Skeletal muscle satellite cell (primary cell): ENCODE data around the gene ITGA11.

Experiments used
- H3K27me3 ChIP-seq: 2 replicates; pipeline ENCODE4 v1.7.0; 2013; ENCODE audit warnings: low read length; ENCODE audit not compliant: control insufficient read depth, insufficient read depth
- H3K36me3 ChIP-seq: 2 replicates; pipeline ENCODE4 v1.7.0; 2013; ENCODE audit warnings: mild to moderate bottlenecking, control low read depth, low read length; ENCODE audit not compliant: insufficient read depth
- H3K4me1 ChIP-seq: 2 replicates; pipeline ENCODE4 v1.7.0; 2013; ENCODE audit warnings: low read length; ENCODE audit not compliant: control insufficient read depth, insufficient read depth
- H3K4me2 ChIP-seq: 2 replicates; pipeline ENCODE4 v1.7.0; 2013; ENCODE audit warnings: mild to moderate bottlenecking, low read length
- H3K4me3 ChIP-seq: 2 replicates; pipeline ENCODE4 v1.7.0; 2013; ENCODE audit warnings: low read length
- H3K9ac ChIP-seq: 2 replicates; pipeline ENCODE4 v1.7.0; 2013; ENCODE audit warnings: mild to moderate bottlenecking, low read depth, low read length, moderate library complexity
- H3K9me3 ChIP-seq: replicated peaks from 2 replicates; pipeline ENCODE4 v1.7.0; 2013; ENCODE audit warnings: mild to moderate bottlenecking, control low read depth, low read length

ITGA11 gene

GRCh38 chr15:68383161-68384074 lies 48.5 kb downstream of the ITGA11 start:
- Histone ChIP-seq H3K9ac (peak overlapping the region; percentile 16), H3K36me3 (no peaks in the 10 kb centered on the region), H3K27me3 (peaks cover 5% of the 10 kb centered on the region), H3K9me3 (no peaks in the 10 kb centered on the region), H3K4me3 (no peak overlapping the region), H3K4me2 (no peak overlapping the region), H3K4me1 (peaks cover 17% of the 10 kb centered on the region)

- Histone ChIP-seq H3K27me3 (no peaks in the 10 kb centered on the region), H3K9ac (no peak overlapping the region), H3K4me1 (peaks cover 17% of the 10 kb centered on the region), H3K4me2 (no peak overlapping the region), H3K4me3 (no peak overlapping the region), H3K36me3 (no peaks in the 10 kb centered on the region), H3K9me3 (no peaks in the 10 kb centered on the region)
These were observed 49.5 kb downstream of the ITGA11 start for GRCh38 chr15:68382286-68383007.

GRCh38 chr15:68380456-68380855 lies 51.5 kb downstream of the ITGA11 start:
- H3K4me2 ChIP-seq: no peak overlapping the region
- no peaks in the 10 kb centered on the region for H3K36me3 ChIP-seq
- no peaks in the 10 kb centered on the region for H3K9me3 ChIP-seq
- H3K4me3 ChIP-seq: no peak overlapping the region
- peaks cover 17% of the 10 kb centered on the region for H3K4me1 ChIP-seq
- H3K27me3 ChIP-seq: no peaks in the 10 kb centered on the region
- H3K9ac ChIP-seq: no peak overlapping the region

- no peaks in the 10 kb centered on the region for H3K27me3 ChIP-seq
- H3K4me3 ChIP-seq: no peak overlapping the region
- peaks cover 13% of the 10 kb centered on the region for H3K4me1 ChIP-seq
- no peaks in the 10 kb centered on the region for H3K36me3 ChIP-seq
- no peak overlapping the region for H3K9ac ChIP-seq
- no peaks in the 10 kb centered on the region for H3K9me3 ChIP-seq
- H3K4me2 ChIP-seq: no peak overlapping the region
These were observed 52.1 kb downstream of the ITGA11 start for GRCh38 chr15:68379759-68380290.

GRCh38 chr15:68379058-68379758 lies 52.8 kb downstream of the ITGA11 start:
- no peak overlapping the region for H3K4me3 ChIP-seq
- H3K36me3 ChIP-seq: no peaks in the 10 kb centered on the region
- H3K4me1 ChIP-seq: peaks cover 8% of the 10 kb centered on the region
- H3K27me3 ChIP-seq: no peaks in the 10 kb centered on the region
- H3K9me3 ChIP-seq: no peaks in the 10 kb centered on the region
- no peak overlapping the region for H3K4me2 ChIP-seq
- H3K9ac ChIP-seq: no peak overlapping the region

GRCh38 chr15:68378595-68378994 lies 53.4 kb downstream of the ITGA11 start:
- Histone ChIP-seq H3K9me3 (no peaks in the 10 kb centered on the region), H3K27me3 (no peaks in the 10 kb centered on the region), H3K4me2 (no peak overlapping the region), H3K4me1 (peaks cover 1% of the 10 kb centered on the region), H3K36me3 (no peaks in the 10 kb centered on the region), H3K4me3 (no peak overlapping the region), H3K9ac (no peak overlapping the region)

- Histone ChIP-seq H3K4me2 (no peak overlapping the region), H3K36me3 (no peaks in the 10 kb centered on the region), H3K9ac (no peak overlapping the region), H3K4me3 (no peak overlapping the region), H3K4me1 (no peaks in the 10 kb centered on the region), H3K27me3 (no peaks in the 10 kb centered on the region), H3K9me3 (no peaks in the 10 kb centered on the region)
These were observed 54.2 kb downstream of the ITGA11 start for GRCh38 chr15:68377766-68378165.

- Histone ChIP-seq H3K27me3 (no peaks in the 10 kb centered on the region), H3K4me3 (no peak overlapping the region), H3K4me2 (no peak overlapping the region), H3K4me1 (no peaks in the 10 kb centered on the region), H3K36me3 (no peaks in the 10 kb centered on the region), H3K9ac (no peak overlapping the region), H3K9me3 (no peaks in the 10 kb centered on the region)
These were observed 55.4 kb downstream of the ITGA11 start for GRCh38 chr15:68376447-68377060.

- Histone ChIP-seq H3K9me3 (no peaks in the 10 kb centered on the region), H3K27me3 (no peaks in the 10 kb centered on the region), H3K4me1 (no peaks in the 10 kb centered on the region), H3K4me2 (no peak overlapping the region), H3K4me3 (no peak overlapping the region), H3K36me3 (no peaks in the 10 kb centered on the region), H3K9ac (no peak overlapping the region)
These were observed 56.2 kb downstream of the ITGA11 start for GRCh38 chr15:68375716-68376220.

- H3K9ac ChIP-seq: no peak overlapping the region
- H3K4me1 ChIP-seq: no peaks in the 10 kb centered on the region
- no peaks in the 10 kb centered on the region for H3K9me3 ChIP-seq
- H3K36me3 ChIP-seq: no peaks in the 10 kb centered on the region
- H3K4me2 ChIP-seq: no peak overlapping the region
- H3K27me3 ChIP-seq: no peaks in the 10 kb centered on the region
- no peak overlapping the region for H3K4me3 ChIP-seq
These were observed 56.8 kb downstream of the ITGA11 start for GRCh38 chr15:68375191-68375631.
